Activated B cell treated with CpG ODN at 0.5 μM for 24 hours (primary cell): ENCODE measurements around the gene DHX15. TPM values are rescaled to one million over a fixed set of nuclear protein-coding genes. Genes with fewer than 3 reads are reported as not detected.

ENCODE experiments used
- ATAC-seq: fragments of 200-7000 bp; cut with Tn5 transposase; one replicate; pipeline ENCODE4 v1.10.0; 2021; ENCODE audit warnings: low read depth, mild to moderate bottlenecking, moderate library complexity
- CTCF ChIA-PET: fragments of 350-600 bp; sonication (Branson Sonifier 250); formaldehyde crosslinking; loops from one replicate; lab custom pipeline; 2021; ENCODE audit warnings: antibody characterized with exemption; lab: Charles Lee
- POLR2A ChIA-PET: fragments of 350-600 bp; sonication (Branson Sonifier 250); formaldehyde crosslinking; loops from one replicate; lab custom pipeline; 2021; ENCODE audit warnings: antibody characterized with exemption; lab: Charles Lee
- DNase-seq: peaks from one replicate; pipeline ENCODE4 v3.0.0; 2022
- H3K27ac Mint-ChIP-seq: one replicate; pipeline ENCODE4 v1.8.0; 2020; ENCODE audit warnings: mixed read lengths
- H3K27me3 Mint-ChIP-seq: one replicate; pipeline ENCODE4 v1.8.0; 2021; ENCODE audit warnings: mixed read lengths
- H3K36me3 Mint-ChIP-seq: one replicate; pipeline ENCODE4 v1.8.0; 2021; ENCODE audit warnings: low read depth, mixed read lengths
- H3K4me1 Mint-ChIP-seq: one replicate; pipeline ENCODE4 v1.8.0; 2021; ENCODE audit warnings: mixed read lengths
- H3K4me3 Mint-ChIP-seq: one replicate; pipeline ENCODE4 v1.8.0; 2020; ENCODE audit warnings: mild to moderate bottlenecking, mixed read lengths
- H3K9me3 Mint-ChIP-seq: one replicate; pipeline ENCODE4 v1.8.0; 2020; ENCODE audit warnings: mixed read lengths
- intact Hi-C: fragments of 100-400 bp; cut with micrococcal nuclease; formaldehyde crosslinking; loops from one replicate; pipeline ENCODE4 v1.15.1; 2024
- total RNA-seq: library from RNA; stranded (reverse); gene quantifications from 2 replicates; pipeline ENCODE4 v1.2.3, GENCODE V29; 2022
- TF ChIP-seq, protein P1 (sequence below): fragments of 200-600 bp; IDR thresholded peaks from one replicate; pipeline ENCODE4 v1.8.0; 2022; ENCODE audit warnings: antibody characterized with exemption, mild to moderate bottlenecking

Gene DHX15
- total RNA-seq, 1 donor from 2014 or later = 163 TPM

DNA sequence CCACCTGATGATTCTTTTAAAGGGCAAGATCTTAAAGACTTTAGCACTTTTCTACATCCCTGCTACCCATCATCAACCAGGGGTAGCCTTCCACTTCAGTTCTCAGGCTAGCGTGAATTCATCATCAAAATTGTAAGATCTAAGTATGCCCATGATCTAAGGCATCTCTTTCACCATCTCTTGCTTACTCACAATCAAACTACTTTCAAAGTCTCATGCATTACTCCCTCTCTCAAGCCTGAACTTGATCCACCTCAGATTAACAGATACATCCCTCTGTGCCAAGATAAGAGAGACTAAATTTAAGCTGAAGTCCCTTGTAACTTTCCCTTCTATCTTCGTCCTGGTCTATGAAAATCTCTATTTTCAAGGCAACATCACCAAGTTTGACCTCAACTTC lies 62.8 kb downstream of the DHX15 start:
- POLR2A ChIA-PET = no interaction called here
- ATAC-seq = no peak
- no peak overlapping the region for H3K27ac Mint-ChIP-seq
- DNase-seq = no peak
- TF ChIP-seq, protein P1, sequence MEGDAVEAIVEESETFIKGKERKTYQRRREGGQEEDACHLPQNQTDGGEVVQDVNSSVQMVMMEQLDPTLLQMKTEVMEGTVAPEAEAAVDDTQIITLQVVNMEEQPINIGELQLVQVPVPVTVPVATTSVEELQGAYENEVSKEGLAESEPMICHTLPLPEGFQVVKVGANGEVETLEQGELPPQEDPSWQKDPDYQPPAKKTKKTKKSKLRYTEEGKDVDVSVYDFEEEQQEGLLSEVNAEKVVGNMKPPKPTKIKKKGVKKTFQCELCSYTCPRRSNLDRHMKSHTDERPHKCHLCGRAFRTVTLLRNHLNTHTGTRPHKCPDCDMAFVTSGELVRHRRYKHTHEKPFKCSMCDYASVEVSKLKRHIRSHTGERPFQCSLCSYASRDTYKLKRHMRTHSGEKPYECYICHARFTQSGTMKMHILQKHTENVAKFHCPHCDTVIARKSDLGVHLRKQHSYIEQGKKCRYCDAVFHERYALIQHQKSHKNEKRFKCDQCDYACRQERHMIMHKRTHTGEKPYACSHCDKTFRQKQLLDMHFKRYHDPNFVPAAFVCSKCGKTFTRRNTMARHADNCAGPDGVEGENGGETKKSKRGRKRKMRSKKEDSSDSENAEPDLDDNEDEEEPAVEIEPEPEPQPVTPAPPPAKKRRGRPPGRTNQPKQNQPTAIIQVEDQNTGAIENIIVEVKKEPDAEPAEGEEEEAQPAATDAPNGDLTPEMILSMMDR = no peak
- H3K4me3 Mint-ChIP-seq = no peak overlapping the region
- CTCF ChIA-PET = no interaction called here
- peaks cover 81% of the 10 kb centered on the region for H3K36me3 Mint-ChIP-seq
- no peaks in the 10 kb centered on the region for H3K9me3 Mint-ChIP-seq
- no peaks in the 10 kb centered on the region for H3K4me1 Mint-ChIP-seq
- intact Hi-C loops = loop anchor here (5.0 kb wide), 1 partner anchor 36 kb away; no protein-coding TSS in a partner anchor
- H3K27me3 Mint-ChIP-seq = no peaks in the 10 kb centered on the region

DNA sequence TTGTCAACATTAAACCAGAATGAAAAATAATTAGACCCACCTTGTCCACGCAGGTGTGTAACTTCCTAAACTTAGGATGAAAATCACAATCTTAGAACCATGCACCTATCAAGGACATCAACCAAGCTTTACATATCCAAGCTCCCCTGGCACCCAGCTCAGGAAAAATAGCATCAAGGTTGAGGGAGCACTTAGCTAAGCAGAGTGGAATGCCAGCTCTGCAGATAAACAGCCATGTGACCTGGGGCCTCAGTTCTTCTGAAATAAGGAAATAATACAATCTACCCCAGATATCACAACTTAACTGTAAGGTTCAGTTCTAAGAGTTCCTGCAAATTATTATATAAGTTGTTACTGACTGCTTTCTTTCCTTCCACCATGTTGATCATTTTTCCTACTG lies 64.7 kb downstream of the DHX15 start:
- CTCF ChIA-PET = no interaction called here
- ATAC-seq (no peak), DNase-seq (no peak)
- peaks cover 73% of the 10 kb centered on the region for H3K36me3 Mint-ChIP-seq
- no peaks in the 10 kb centered on the region for H3K27me3 Mint-ChIP-seq
- POLR2A ChIA-PET = no interaction called here
- no peak overlapping the region for H3K4me3 Mint-ChIP-seq
- intact Hi-C loops = loop anchor here (5.0 kb wide), 1 partner anchor 38 kb away; no protein-coding TSS in a partner anchor
- TF ChIP-seq, protein P1 = no peak
- H3K9me3 Mint-ChIP-seq = peaks cover 2% of the 10 kb centered on the region
- H3K27ac Mint-ChIP-seq = no peak overlapping the region
- H3K4me1 Mint-ChIP-seq = no peaks in the 10 kb centered on the region

DNA sequence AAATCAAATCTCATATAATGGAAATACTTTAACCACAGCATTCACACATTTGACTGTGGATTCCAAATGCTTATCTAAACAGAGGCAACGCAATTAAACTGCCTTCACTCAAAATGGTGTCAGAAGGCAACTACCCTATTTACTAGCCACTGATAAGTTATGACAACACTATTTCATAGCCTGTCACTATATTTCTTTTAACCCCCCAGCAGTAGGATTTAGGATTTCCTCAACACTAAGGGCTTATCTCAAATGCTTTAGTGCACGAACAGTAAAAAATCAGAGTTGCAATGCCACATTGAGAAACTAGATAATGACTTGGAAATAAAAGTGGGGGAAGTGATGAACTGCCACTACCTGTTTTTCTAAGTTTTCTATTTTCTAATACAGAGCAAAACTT lies 66.7 kb downstream of the DHX15 start:
- POLR2A ChIA-PET = no interaction called here
- Mint-ChIP-seq H3K4me1 (no peaks in the 10 kb centered on the region), H3K27me3 (no peaks in the 10 kb centered on the region), H3K27ac (no peak overlapping the region), H3K36me3 (peaks cover 59% of the 10 kb centered on the region), H3K9me3 (peaks cover 2% of the 10 kb centered on the region), H3K4me3 (no peak overlapping the region)
- intact Hi-C loops = no loop called here
- DNase-seq (no peak), ATAC-seq (no peak)
- CTCF ChIA-PET = no interaction called here
- TF ChIP-seq, protein P1 = no peak

DNA sequence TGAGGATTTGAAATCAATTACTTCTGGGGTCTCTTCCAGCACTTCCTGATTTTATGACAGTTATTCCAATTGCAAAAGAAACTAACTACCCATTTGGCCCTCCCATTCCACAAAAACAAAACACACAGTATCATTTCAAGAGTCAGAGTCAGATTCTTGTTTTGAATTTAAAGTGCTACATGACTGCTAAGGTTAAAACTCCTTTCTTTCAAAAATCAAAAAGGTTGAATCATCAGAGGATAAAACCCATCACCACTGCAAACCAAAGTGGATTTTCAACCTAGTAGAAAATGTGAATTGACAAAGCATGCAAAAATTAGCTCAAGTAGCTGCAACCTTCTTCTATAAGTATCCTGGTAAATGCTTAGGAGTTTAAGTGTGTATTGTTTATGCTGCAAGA lies 67.4 kb downstream of the DHX15 start:
- no peak overlapping the region for H3K4me3 Mint-ChIP-seq
- H3K27me3 Mint-ChIP-seq = no peaks in the 10 kb centered on the region
- intact Hi-C loops = no loop called here
- no peaks in the 10 kb centered on the region for H3K4me1 Mint-ChIP-seq
- no peak overlapping the region for H3K27ac Mint-ChIP-seq
- H3K36me3 Mint-ChIP-seq = peaks cover 53% of the 10 kb centered on the region
- CTCF ChIA-PET = no interaction called here
- H3K9me3 Mint-ChIP-seq = peaks cover 2% of the 10 kb centered on the region
- no peak for DNase-seq
- POLR2A ChIA-PET = no interaction called here
- TF ChIP-seq, protein P1 = no peak
- ATAC-seq = no peak

DNA sequence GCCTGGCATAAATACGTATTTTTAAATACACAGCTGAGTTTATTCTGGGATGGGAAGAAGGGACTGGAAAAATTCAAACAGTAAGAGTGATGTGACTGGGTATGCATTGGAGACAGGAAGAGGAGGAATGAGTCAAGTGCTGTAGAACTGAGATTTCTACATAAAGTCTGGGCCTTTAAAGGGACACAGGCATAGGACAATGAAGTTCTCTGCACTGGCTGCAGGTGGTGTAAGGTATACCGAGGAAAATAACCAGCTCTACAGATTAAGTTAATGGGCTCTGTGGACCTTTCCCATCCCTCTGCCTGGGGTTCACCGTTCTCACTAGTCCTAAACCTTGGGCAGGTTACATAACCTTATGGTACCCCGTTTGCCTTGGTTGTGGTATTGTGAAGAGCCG lies 68.7 kb downstream of the DHX15 start:
- TF ChIP-seq, protein P1 = no peak
- ChIA-PET CTCF (no interaction called here), POLR2A (no interaction called here)
- no peak overlapping the region for H3K27ac Mint-ChIP-seq
- no peak overlapping the region for H3K4me3 Mint-ChIP-seq
- no peak for DNase-seq
- H3K9me3 Mint-ChIP-seq = peaks cover 2% of the 10 kb centered on the region
- intact Hi-C loops = no loop called here
- peaks cover 44% of the 10 kb centered on the region for H3K36me3 Mint-ChIP-seq
- no peaks in the 10 kb centered on the region for H3K4me1 Mint-ChIP-seq
- H3K27me3 Mint-ChIP-seq = no peaks in the 10 kb centered on the region
- ATAC-seq = no peak
